WTC11 (cell line): ENCODE results near the gene TBX5.

Source experiments
- GRHL2 ChIP-seq: fragments of 250-450 bp; sonication (Bioruptor Pico); IDR thresholded peaks from 2 replicates; pipeline ENCODE4 v1.8.0; 2022; ENCODE audit warnings: mild to moderate bottlenecking, moderate library complexity; ENCODE audit not compliant: insufficient replicate concordance, severe bottlenecking
- NFATC4 ChIP-seq: fragments of 250-450 bp; sonication (Bioruptor Pico); IDR thresholded peaks from 2 replicates; pipeline ENCODE4 v1.9.0; 2021; ENCODE audit warnings: mild to moderate bottlenecking
- SMAD4 ChIP-seq: sonication (generic); formaldehyde crosslinking; IDR thresholded peaks from 2 replicates; pipeline ENCODE4 v1.8.0; 2022; ENCODE audit warnings: mild to moderate bottlenecking, missing genetic modification reagents
- TF ChIP-seq, protein P1 (sequence below): fragments of 200-600 bp; IDR thresholded peaks from 2 replicates; pipeline ENCODE4 v1.8.0; 2022; ENCODE audit warnings: antibody characterized with exemption
- TF ChIP-seq, protein P2 (sequence below): sonication (generic); formaldehyde crosslinking; IDR thresholded peaks from 2 replicates; pipeline ENCODE4 v1.8.0; 2022; ENCODE audit warnings: mild to moderate bottlenecking, missing genetic modification reagents

DNA sequence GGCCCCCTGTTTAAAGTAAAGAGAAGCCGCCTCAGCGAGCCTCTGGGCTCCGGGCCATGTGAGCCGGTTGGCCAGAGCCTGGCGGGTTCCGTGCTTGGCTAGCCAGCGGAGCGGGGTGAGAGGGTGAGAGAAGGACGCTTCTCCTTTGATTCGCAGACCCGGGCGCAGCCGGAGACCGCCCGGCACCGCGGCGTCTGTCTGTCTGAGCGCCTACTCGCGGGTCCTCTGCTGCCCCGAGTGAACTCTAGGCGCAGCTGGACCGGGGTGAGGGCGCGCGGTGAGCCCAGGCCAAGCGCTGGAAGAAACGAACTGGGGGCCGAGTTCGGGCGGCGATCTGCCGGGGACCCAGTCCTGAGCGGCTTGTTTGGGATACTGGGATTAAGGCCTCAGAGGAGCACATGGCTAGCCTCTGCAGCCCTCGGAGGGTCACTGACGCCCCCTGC, 41.4 kb upstream of the TBX5 start:
- TF ChIP-seq, protein P1, sequence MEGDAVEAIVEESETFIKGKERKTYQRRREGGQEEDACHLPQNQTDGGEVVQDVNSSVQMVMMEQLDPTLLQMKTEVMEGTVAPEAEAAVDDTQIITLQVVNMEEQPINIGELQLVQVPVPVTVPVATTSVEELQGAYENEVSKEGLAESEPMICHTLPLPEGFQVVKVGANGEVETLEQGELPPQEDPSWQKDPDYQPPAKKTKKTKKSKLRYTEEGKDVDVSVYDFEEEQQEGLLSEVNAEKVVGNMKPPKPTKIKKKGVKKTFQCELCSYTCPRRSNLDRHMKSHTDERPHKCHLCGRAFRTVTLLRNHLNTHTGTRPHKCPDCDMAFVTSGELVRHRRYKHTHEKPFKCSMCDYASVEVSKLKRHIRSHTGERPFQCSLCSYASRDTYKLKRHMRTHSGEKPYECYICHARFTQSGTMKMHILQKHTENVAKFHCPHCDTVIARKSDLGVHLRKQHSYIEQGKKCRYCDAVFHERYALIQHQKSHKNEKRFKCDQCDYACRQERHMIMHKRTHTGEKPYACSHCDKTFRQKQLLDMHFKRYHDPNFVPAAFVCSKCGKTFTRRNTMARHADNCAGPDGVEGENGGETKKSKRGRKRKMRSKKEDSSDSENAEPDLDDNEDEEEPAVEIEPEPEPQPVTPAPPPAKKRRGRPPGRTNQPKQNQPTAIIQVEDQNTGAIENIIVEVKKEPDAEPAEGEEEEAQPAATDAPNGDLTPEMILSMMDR: no peak
- TF ChIP-seq GRHL2 (CRISPR knock-in tag) (no peak), SMAD4 (CRISPR knock-in tag) (no peak), NFATC4 (CRISPR knock-in tag) (no peak)
- TF ChIP-seq, protein P2, sequence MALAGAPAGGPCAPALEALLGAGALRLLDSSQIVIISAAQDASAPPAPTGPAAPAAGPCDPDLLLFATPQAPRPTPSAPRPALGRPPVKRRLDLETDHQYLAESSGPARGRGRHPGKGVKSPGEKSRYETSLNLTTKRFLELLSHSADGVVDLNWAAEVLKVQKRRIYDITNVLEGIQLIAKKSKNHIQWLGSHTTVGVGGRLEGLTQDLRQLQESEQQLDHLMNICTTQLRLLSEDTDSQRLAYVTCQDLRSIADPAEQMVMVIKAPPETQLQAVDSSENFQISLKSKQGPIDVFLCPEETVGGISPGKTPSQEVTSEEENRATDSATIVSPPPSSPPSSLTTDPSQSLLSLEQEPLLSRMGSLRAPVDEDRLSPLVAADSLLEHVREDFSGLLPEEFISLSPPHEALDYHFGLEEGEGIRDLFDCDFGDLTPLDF (CRISPR knock-in tag): no peak
